Tibial nerve (tissue), 3 donors: ENCODE results near the gene SH3RF2.

Experiments
- CTCF ChIP-seq, 5 experiments: fragments of 200-600 bp in 3 of 5; fragments of 450-650 bp in 2 of 5; sonication (generic) in 3 of 5; IDR thresholded peaks; one replicate each; pipeline ENCODE4 v1.5.1; 2016 to 2019; ENCODE audit warnings: antibody characterized with exemption in 5 of 5, mild to moderate bottlenecking in 3 of 5, moderate library complexity in 2 of 5
- POLR2A ChIP-seq, 2 donors: fragments of 450-650 bp; IDR thresholded peaks; one replicate each; pipeline ENCODE4 v1.6.1; 2017; ENCODE audit warnings: antibody characterized with exemption in 2 of 2, mild to moderate bottlenecking in 2 of 2, moderate library complexity in 2 of 2

GRCh38 chr5:145969714-145970092 lies 33.3 kb downstream of the SH3RF2 start:
- TF ChIP-seq CTCF (IDR thresholded peaks at IDR 0.05) (no peak), POLR2A (IDR thresholded peaks at IDR 0.05) (no peak)
